ENCODE measurements around the gene ABCD3.

Gene ABCD3

DNA sequence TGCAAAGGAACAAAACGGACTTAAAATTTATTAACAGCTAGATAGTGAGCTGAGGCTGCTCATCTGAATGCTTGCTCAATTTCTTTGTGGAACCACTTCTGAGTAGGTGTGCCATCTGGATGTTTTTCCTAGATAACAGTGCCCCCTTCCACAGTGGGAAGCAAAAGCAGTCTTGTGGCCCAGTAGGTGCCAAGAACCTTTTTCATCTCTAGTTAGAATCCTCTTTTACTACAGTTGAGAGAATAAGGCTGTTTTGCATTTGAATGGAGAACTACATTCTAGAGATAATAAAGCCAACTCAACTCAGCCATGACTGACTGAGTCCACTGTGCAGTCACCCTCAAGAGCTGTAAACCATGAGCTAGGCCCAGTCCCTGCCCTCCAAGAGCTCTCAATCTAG is 110.1 kb downstream of the ABCD3 start:
- DNase-seq: no peak

DNA sequence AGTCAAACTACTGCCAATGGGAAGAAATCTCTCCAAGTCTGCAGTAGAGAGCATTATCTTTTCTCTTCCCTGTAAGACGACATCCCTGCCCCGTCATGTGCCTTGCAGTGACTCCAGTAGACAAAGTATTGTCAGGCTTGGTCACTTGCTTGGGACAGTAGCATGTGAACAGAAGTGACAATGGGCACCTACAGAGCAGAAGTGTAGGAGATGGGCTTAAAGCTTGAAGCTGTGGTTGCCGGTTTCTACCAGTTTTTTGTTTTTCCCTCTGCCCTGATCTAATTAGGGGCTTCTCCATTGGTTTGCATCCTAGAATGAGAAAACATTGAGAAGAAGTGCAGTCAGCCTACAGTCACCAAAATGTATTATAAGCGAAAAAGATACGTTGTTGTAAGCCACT is 110.6 kb downstream of the ABCD3 start:
- DNase-seq: no peak

DNA sequence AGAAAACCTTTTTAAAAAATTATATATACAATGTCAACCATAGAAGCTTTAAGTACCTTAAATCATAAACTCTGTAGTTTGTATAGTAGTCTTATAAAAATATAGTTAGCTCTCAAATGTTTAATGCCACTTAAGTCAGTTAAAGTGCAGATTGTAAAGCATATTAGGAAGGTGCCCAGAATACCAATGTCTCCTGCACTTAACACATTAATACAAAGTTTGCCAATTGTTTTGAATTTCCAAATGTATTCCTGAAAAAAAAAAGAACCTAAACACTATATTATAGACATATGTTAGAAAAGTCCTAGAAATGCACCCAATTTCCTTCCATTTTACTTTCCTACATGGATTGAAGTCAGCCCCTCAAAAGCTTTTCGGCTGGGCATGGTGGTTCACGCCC is 111.2 kb downstream of the ABCD3 start:
- DNase-seq: no peak

DNA sequence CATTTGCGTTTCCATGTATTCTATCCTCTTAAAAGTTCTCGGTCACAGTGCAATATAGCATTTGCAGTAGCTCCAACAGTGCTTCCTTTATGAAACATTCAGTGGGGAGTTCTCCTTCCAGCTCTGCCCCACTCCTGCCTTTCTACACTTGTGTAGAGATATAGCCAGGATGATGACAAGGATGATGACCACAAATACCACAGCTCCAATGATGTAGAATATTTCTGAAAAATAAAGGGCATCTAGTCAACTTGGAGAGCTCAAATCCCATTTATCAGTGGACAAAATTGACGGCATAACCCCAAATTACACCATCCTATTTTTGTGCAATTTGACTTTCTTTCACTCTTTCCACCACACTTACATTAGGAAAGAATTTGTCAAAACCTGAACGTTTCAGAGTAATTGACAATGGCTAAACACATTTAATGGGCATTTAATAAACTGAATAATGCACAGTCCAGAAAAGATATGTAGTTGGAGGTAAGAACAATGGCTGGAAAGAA is 112.2 kb downstream of the ABCD3 start:
- no peak for DNase-seq

DNA sequence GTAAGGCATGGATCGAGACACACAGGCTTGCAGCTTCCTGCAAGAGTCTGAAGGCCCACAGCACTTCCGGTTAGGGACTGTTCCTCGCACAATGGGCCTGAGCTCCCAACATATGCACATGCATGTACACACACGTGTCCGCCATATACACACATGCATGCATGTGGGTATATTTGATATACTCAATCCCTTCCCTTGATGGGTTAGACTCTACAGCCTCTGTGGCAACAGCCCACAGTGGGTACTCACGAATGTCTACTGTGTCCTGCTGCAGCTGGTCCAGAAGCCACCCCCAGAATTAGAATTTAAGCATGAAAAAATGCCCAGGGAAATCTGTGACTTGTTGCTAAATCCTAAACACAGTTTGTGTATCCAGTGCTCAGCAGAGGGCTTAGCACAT is 113.5 kb downstream of the ABCD3 start:
- no peak for DNase-seq

DNA sequence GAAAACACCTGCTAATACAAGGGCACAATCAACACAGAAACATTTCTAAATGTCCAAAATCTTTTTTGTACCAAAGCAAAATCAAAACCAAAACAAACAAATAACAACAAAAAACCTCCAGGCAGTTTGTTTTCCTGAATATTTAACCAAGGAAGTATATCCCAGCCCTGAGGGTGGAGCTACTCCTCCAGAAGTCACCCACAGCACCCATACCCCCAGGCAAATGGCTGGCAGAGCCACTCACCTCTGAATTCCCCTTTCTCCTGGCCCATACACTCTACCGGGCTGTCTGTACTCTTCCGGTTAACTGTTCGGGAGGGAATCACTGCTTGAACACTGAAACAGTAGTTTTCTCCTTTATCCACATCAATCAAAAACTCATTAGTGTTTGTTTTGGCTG is 113.9 kb downstream of the ABCD3 start:
- no peak for DNase-seq

DNA sequence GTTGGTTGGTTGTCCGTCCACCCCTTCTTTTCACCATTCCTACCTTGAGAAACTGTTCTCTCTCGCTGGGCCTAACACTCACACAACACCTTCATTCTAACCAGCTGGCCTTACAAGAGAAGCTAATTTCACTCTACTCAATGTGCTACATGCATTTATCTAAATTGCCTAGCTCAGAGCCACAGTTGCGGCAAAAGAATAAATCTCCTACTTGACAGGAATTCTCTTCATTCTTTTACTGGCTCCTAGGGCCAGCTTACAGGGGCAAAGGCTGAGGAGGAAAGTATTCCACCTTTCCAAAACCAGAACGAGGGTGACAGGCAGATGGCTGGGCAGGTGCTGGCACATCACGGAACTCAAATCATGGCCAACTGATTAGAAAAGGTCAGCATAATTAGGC is 116.9 kb downstream of the ABCD3 start:
- no peak for DNase-seq

DNA sequence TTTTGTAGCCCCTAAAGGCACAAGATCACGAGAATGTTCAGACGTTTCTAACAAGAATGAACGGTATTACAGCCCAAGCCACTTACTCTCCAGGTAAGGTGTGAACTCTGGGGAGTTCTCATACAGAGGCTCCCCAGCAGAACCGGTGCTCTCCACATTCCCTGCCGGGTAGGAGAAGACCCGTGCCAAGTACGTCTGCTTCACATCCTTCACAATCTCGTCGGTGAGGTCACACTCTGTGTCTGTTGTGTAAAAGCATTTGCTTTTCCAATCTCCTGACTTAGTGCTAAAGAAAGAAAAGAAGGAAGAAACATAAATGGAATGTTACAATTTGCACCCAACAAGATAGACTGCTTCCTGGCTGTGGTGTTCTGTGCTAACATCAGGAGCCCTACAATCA is 117.7 kb downstream of the ABCD3 start:
- DNase-seq: no peak

DNA sequence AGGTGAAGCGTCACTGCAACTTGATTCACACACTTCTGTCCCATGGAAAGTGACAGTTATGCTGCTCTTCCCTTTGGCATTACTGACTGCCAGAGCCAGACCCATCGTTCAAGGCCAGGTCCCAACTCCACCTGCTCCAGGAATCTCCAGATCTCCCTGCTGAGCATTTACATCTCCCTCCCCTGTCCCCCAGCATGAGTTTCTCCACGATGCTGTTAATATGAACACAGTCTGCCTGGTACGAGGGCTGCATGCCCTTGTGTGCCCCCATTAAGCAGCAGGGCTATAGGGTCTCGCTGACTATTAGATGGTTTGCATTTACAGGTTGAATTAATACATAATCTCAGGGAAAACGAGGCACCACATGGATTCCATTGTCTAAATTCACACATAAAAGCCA is 119.1 kb downstream of the ABCD3 start:
- DNase-seq: no peak

DNA sequence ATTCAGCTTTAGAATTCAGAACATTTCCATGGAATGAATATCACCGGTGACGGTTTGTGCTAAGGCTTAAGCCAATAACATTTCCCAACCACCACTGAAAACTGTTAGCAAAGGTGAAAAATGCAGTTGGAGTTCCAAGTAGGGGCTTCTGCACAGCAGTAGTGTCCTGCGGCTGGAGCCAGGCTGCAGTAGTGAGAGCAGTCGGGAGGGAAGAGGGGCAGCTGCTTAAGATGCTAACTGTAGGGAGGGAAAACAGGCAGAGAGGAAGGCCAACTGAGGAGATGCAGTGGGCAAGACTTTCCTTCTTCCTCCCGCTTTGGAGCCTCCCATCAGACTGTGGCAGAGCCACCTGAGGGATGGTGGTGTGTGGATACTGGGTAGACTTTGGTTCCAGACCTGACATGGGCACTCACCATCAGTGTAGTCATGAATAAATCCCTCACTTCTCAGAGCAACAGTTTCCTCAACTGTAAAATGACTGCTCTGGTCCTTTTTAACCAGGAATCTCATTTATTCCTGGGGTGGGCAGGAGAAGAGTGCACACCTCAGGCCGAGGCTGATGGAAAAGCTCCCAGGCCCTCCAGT is 120.1 kb downstream of the ABCD3 start:
- DNase-seq: no peak

DNA sequence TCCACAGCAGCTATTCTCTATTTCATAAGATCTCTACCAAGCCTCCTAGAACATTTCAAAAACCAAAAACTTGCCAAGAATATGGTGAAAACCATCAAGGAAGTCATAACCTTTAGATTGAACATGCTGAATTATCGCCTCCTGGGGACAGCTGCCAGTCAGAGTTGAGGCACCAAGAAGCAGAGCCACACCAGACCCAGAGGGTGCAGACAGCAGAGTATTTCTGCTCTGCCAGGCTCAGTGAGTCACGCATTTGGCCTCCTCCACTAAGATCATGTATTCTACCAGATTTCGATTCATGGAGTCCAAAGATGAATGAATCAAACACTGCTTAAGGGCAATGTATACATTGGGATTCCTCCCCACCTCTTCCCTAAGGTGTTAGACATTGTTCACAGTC is 121.3 kb downstream of the ABCD3 start:
- no peak for DNase-seq

DNA sequence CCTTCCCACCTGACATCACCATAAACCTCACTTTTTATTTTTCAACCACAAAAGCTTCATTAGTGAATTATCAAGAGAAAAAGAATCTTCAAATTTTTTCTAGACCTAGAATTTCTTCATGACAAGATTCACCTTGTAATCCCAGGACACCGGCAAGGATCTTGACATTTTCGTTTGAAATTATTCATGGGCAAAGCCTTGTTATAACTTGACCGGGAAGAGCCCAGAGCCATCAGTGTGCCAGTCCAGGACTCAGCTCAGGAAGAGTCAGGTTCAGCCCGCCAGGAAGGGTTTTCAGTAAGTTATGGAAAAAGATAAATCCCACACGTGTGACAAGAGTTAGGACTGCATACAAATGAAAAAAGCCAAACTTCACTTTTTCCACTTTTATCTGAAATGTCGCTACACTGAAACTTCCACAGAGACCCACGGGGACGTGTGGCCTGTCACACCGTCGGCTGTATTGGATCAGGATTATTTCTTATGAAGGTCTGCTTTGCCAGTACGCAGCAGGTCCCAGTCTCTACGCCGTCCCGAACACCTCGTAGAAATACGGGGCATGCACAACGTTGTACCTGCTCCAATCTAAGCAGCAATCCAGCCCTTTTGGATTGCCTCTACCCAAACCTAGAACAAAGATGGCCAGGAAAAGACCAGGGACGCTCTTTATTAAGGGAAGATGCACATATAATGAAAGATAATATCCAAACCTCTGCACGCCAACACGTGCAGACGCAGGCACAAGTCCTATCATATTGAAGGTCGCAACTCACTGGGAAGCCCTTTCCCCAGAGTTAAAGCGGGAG is 122.5 kb downstream of the ABCD3 start:
- no peak for DNase-seq

DNA sequence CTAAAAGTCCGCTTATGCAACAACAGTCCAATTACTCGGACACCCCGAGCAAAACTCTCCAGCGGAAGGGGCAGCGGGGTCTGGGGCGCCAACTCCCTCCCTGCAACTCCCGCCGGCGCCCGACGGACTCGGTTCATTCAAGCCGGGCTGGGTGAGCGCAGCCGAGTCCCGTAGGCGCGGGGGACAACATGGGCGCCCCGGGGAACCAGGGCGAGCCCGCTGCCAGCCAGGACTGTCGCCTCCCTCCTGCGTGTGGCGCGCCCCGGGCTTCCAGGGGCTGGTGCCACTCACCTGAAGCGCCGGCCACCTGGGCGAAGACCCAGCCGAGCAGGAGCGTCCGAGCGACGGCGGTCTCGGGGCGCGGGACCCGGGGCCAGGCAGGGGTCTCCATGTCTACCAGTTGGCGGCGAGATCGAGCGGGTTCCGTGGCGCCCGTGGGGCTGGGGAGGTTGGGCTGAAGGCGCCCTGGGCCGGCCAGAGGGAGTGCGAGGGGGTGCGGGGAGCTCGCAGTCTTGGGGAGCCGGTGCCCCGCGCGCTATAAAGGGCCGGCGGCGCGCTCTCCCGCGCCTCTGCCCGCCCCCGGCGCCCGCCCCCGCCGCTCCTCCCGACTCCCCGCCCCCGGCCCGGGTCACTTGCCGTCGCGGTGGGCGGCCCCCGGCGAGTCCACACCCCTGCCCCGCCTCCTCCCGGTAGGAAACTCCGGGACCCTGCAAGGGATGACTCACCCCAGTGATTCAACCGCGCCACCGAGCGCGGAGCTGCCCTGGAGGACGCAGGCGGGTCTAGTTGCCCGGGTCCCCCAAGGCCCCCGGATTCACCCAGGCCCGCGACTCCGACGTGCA is 123.3 kb downstream of the ABCD3 start, which contains the start of gene F3:
Gene F3, minus strand, starts transcription at position 514 of the 842 bp plus-strand sequence. Its CDS starts 123 bp downstream, at position 391.
- peak; percentile 34 to 70 for DNase-seq

DNA sequence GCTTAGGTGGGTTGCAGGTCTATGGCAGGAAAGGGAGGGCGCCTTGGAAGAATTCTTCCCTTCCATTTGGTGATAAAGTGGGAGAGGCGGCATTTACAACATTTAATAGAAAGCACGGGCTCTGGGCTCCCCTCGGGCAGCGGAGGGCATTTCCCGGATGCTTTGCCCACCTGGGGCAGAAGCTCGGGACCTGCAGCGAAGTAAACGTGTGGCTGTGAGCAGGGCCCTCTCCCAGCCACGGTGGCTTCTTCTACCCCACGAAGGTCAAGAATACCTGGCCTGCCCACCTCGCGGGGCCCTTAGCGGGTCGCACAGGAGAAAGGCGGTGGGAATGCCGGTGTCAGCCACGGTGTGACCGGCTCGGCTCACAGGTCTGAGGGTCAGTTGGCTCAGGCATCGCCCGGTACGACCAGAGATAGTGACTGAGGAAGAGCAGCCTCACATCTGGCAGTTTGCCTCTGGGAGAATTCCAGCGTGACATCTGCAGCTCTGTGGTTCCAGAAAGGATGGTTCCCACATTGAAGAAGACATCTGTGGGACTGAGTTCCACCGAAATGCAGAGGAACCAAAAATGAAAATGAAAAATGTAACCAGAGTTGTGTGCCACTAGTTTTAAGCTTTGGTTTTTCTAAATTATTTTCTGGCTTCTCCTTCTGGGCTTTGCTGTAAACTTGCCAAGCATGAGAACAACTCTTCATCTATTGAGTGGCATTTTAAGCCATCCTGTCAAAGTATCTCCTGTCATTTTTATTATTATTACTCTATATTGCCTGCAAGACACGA is 124.1 kb downstream of the ABCD3 start:
- DNase-seq: no peak

DNA sequence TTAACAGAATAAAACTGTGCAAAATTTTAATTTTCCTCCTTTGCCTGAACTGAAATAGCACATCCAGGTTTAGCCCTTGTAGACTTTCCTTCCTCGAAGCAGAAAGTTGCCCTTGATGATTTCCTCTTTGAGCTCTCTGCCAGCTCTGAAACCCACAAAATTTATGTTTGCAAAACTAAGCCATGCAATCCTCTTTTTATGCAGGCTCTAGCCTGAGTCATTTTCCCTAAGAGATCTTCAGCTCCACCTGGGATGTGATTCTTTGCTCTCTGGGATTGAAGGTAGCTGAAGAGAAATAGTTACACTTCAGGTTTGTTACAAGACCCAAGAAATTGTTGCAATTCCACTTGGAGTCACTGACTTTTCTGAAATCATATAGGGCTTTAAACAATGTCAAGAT is 124.8 kb downstream of the ABCD3 start:
- DNase-seq: no peak

DNA sequence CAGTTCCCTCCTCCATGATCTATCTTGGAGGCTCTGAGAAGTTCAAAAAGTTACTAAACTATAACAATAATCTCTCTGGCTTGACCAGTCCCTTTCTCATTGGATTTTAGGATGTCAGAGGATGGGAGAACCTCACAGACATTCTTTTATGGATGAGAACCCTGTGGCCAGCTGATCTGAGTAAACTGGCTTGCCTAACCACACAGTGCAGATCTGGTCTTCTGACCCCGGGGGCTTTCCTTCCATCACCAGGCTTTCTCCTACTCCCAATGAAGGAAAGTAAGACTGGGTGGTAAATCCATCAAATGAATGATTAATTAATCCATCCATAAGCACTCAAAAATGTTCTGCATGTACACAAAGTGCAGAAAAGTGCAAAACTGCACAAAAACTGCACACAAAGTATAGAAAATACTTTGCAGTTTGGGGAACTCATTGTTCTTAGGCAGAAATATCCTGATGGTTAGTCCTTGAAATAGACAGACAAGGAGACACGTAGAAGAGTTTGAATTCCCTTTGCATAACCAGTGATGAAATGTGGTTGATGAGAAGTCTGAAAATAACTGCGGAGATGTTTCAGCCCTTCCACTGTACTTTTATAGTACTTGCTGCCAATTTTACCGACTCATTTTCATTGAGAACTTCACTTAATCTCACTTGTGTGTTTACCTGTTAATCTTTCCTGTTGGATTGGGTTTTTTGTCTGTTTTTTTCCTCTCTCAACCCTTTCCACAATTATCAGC is 125.9 kb downstream of the ABCD3 start:
- no peak for DNase-seq

DNA sequence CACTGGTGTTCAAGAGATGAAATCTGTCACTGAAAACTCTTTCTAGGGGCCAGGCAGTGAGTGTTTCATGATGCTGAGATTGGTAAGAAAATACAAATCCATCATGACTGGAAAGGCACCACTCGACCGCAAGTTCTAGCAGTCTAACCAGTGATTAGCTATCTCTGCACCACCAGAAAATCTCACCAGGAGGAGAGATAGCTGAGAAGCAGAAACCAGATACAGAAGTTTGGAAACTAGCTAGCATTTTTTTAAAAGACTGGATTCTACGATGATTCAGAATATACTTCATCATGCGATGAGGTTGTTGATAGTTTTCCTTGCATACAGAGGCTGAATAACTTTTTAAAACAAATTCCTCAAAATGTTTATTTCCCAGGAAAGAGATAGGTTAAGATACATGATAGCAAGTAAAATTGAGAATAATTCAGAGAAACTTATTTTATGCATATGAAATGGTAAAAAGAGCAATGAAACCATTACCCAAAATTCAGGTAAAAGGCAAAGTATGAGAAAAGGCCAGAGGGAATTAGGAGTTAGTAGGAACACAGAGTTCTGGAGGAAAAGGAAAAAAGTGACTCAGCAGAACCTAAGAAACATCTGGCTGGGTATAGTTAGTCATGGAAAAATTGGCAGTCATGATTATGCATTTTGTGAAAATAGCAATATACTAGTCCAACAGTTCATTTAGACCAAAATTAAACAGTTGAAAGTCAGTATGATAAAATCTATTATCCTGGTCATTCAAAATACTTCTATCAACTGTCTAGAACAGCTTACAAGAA is 126.7 kb downstream of the ABCD3 start:
- no peak for DNase-seq

DNA sequence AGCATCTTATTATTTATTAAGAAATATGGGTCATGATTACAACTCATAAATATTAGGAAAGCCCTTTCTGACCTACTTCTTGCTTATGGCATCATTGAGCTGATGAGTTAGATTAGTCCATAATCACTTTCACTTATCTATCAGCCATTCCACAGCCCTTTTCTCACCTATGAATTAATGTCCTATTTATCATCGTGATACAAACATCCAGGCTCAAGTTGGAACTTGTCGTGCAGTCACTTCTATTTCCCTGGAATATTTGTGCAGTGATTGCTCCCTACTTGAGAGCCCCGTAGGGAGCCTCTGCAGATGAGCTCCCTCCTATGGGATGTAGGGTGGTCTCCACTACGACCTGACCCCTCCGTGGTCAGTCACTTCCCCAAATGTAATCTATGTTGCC is 131.5 kb downstream of the ABCD3 start:
- no peak for DNase-seq

DNA sequence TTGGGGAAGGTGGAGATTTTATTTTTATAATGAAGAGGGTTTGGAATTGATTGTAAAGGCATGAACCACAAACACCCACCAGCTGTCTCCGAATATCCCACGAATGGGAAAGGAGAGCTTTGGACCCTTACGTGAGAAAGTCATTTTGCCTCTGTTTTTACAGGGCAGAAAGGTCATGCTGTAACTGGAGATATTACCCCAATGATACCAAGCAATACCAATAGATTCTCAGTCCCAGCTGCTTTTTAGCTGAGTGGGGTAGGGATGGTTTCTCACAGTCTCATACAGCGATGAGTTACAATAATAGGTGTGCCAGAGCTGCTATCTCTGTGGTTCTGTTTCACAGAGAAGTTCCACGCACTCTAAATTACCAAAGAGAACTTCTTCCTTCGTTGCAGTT is 132.2 kb downstream of the ABCD3 start:
- DNase-seq: no peak

DNA sequence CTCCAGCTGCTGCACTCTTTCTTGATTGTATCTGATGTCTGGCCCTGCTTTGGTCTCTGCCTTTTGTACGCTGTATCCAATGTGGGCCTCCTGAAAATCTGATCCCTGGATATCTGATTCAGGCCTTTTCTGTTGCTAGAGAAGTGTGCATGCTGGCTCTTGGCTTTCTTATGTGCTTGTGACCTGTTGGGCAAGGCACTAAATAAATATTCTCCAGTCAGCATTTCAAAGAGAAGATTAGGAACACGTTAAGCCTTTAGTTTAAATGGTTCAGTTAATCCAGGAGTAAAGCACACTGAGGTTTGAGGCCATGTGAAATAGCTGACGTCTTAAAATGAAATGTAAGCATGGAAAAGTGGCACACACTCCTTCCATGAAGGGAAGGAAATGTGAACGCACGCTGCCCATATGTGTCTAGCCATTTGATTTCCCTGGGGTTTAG is 132.6 kb downstream of the ABCD3 start:
- DNase-seq: no peak

DNA sequence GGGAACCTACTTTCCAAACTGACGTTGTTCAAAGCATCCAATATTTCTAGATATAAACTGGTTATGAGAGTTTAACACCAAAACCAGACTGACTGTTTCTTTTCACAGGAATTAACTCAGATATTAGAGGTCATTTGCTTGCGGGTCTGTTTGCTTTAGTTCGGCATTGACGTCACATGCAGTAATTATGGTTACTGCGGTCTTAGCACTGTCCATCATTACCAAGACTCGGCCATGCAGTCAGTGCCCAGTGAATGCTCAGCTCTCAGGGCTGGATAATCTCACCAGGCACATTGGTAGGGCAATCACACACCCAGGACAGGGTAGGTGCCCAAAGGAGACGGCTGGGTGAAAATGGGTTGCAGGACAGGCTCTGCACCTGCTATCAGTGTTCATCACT is 133.3 kb downstream of the ABCD3 start:
- DNase-seq: no peak

Measured in CD4-positive, alpha-beta T cell treated with Interferon alpha-2 for 1 hour (primary cell).